H9 (cell line): ENCODE results near the gene LARGE1. TPM values are rescaled to one million over a fixed set of nuclear protein-coding genes. Genes with fewer than 3 reads are reported as not detected.

Source experiments
- DNase-seq: peaks from one replicate; pipeline ENCODE4 v3.0.0-alpha.2; 2017
- H2AFZ ChIP-seq: one replicate; pipeline ENCODE4 v1.6.1; 2013; ENCODE audit warnings: mild to moderate bottlenecking, low read length, control low read depth, moderate library complexity
- H2AK5ac ChIP-seq: 2 replicates; pipeline ENCODE4 v1.6.1; 2013; ENCODE audit warnings: low read length, control low read depth, mixed read lengths; ENCODE audit not compliant: insufficient read length
- H2BK120ac ChIP-seq: one replicate; pipeline ENCODE4 v1.6.1; 2013; ENCODE audit warnings: low read depth, mild to moderate bottlenecking, low read length, control low read depth, inconsistent platforms; ENCODE audit not compliant: poor library complexity, severe bottlenecking
- H2BK12ac ChIP-seq: 2 replicates; pipeline ENCODE4 v1.6.1; 2013; ENCODE audit warnings: low read length, control low read depth, mixed read lengths, low read depth; ENCODE audit not compliant: insufficient read length
- H2BK15ac ChIP-seq: 2 replicates; pipeline ENCODE4 v1.6.1; 2013; ENCODE audit warnings: low read depth, low read length, control low read depth
- H2BK20ac ChIP-seq: one replicate; pipeline ENCODE4 v1.6.1; 2013; ENCODE audit warnings: low read depth, mild to moderate bottlenecking, low read length, control low read depth, inconsistent platforms; ENCODE audit not compliant: poor library complexity, severe bottlenecking
- H2BK5ac ChIP-seq: 2 replicates; pipeline ENCODE4 v1.6.1; 2013; ENCODE audit warnings: low read length, control low read depth, mixed read lengths; ENCODE audit not compliant: insufficient read length
- H3K14ac ChIP-seq: 2 replicates; pipeline ENCODE4 v1.6.1; 2013; ENCODE audit warnings: low read length, control low read depth; ENCODE audit not compliant: insufficient read depth
- H3K18ac ChIP-seq: 2 replicates; pipeline ENCODE4 v1.6.1; 2013; ENCODE audit warnings: low read depth, mild to moderate bottlenecking, mixed read lengths, low read length, control low read depth; ENCODE audit not compliant: insufficient read length
- H3K23ac ChIP-seq: 2 replicates; pipeline ENCODE4 v1.6.1; 2013; ENCODE audit warnings: low read length, control low read depth, mixed read lengths, low read depth; ENCODE audit not compliant: insufficient read length
- H3K23me2 ChIP-seq: 2 replicates; pipeline ENCODE4 v1.6.1; 2013; ENCODE audit warnings: low read depth, mild to moderate bottlenecking, mixed read lengths, low read length, control low read depth; ENCODE audit not compliant: insufficient read length, poor library complexity, severe bottlenecking
- H3K27ac ChIP-seq: 2 replicates; pipeline ENCODE4 v1.5.1; 2013; ENCODE audit warnings: low read length, control low read depth, mixed read lengths, low read depth; ENCODE audit not compliant: insufficient read length
- H3K27me3 ChIP-seq: 2 replicates; pipeline ENCODE4 v1.6.1; 2013; ENCODE audit warnings: low read length, control low read depth, inconsistent platforms; ENCODE audit not compliant: insufficient read depth
- H3K4ac ChIP-seq: 2 replicates; pipeline ENCODE4 v1.6.1; 2013; ENCODE audit warnings: low read depth, mild to moderate bottlenecking, control low read depth, inconsistent platforms, low read length, moderate library complexity
- H3K4me1 ChIP-seq: 2 replicates; pipeline ENCODE4 v1.6.1; 2013; ENCODE audit warnings: low read length, control low read depth, inconsistent platforms; ENCODE audit not compliant: insufficient read depth
- H3K4me2 ChIP-seq: 2 replicates; pipeline ENCODE4 v1.6.1; 2013; ENCODE audit warnings: low read length, control low read depth, mixed read lengths; ENCODE audit not compliant: insufficient read length, insufficient read depth
- H3K56ac ChIP-seq: 2 replicates; pipeline ENCODE4 v1.6.1; 2013; ENCODE audit warnings: low read depth, mild to moderate bottlenecking, mixed read lengths, low read length, control low read depth; ENCODE audit not compliant: insufficient read length
- H3K79me1 ChIP-seq: 2 replicates; pipeline ENCODE4 v1.6.1; 2013; ENCODE audit warnings: low read depth, mild to moderate bottlenecking, moderate library complexity, low read length, control low read depth, inconsistent platforms; ENCODE audit not compliant: insufficient read depth, poor library complexity, severe bottlenecking
- H3K79me2 ChIP-seq: 2 replicates; pipeline ENCODE4 v1.6.1; 2013; ENCODE audit warnings: low read length, control low read depth, inconsistent platforms; ENCODE audit not compliant: insufficient read depth
- H3K9ac ChIP-seq: 2 replicates; pipeline ENCODE4 v1.6.1; 2013; ENCODE audit warnings: low read length, control low read depth, mixed read lengths; ENCODE audit not compliant: insufficient read length; ENCODE audit errors: extremely low read depth
- H3K9me3 ChIP-seq: one replicate; pipeline ENCODE4 v1.6.1; 2013; ENCODE audit warnings: low read depth, low read length, inconsistent platforms; ENCODE audit not compliant: control insufficient read depth
- H3T11ph ChIP-seq: one replicate; pipeline ENCODE4 v1.6.1; 2013; ENCODE audit warnings: mild to moderate bottlenecking, low read length, control low read depth, inconsistent platforms
- H4K20me1 ChIP-seq: one replicate; pipeline ENCODE4 v1.6.1; 2013; ENCODE audit not compliant: control insufficient read depth, insufficient read length, insufficient read depth
- H4K5ac ChIP-seq: 2 replicates; pipeline ENCODE4 v1.6.1; 2013; ENCODE audit warnings: low read depth, mild to moderate bottlenecking, mixed read lengths, low read length, control low read depth; ENCODE audit not compliant: insufficient read length
- H4K8ac ChIP-seq: replicated peaks from 2 replicates; pipeline ENCODE4 v1.6.1; 2013; ENCODE audit warnings: low read length, control low read depth, mixed read lengths, low read depth; ENCODE audit not compliant: insufficient read length
- H4K91ac ChIP-seq: 2 replicates; pipeline ENCODE4 v1.6.1; 2013; ENCODE audit warnings: low read depth, mild to moderate bottlenecking, moderate library complexity, mixed read lengths, low read length, control low read depth; ENCODE audit not compliant: insufficient read length
- H3K27ac Mint-ChIP-seq, 3 experiments: 2 replicates in 2 of 3; 3 replicates in 1 of 3; pipeline ENCODE4 v1.8.0; 2020 to 2021; ENCODE audit warnings: mixed read lengths in 3 of 3, mild to moderate bottlenecking in 1 of 3, moderate library complexity in 1 of 3
- H3K27me3 Mint-ChIP-seq: 2 replicates; pipeline ENCODE4 v1.8.0; 2021; ENCODE audit warnings: low read depth, mild to moderate bottlenecking, moderate library complexity, mixed read lengths
- H3K36me3 Mint-ChIP-seq, 3 experiments: 2 replicates in 2 of 3; 3 replicates in 1 of 3; pipeline ENCODE4 v1.8.0; 2020 to 2021; ENCODE audit warnings: low read depth in 3 of 3, mixed read lengths in 3 of 3; ENCODE audit not compliant: insufficient read depth in 1 of 3
- H3K4me1 Mint-ChIP-seq, 2 experiments: 2 replicates each; pipeline ENCODE4 v1.8.0; 2020; ENCODE audit warnings: mixed read lengths in 2 of 2
- H3K4me3 Mint-ChIP-seq, 2 experiments: 2 replicates in 1 of 2; 3 replicates in 1 of 2; pipeline ENCODE4 v1.8.0; 2020 to 2021; ENCODE audit warnings: mild to moderate bottlenecking in 2 of 2, mixed read lengths in 2 of 2, moderate library complexity in 1 of 2
- H3K9me3 Mint-ChIP-seq, 2 experiments: 2 replicates in 1 of 2; 3 replicates in 1 of 2; pipeline ENCODE4 v1.8.0; 2020; ENCODE audit warnings: mild to moderate bottlenecking in 2 of 2, mixed read lengths in 2 of 2, moderate library complexity in 1 of 2
- WGBS: extraction: QIAGEN DNeasy Blood & Tissue Kit; methylation state at CpG from one replicate; pipeline ENCODE4 v1.1.7; 2013; ENCODE audit warnings: missing lambda C conversion rate, low lambda C conversion rate, mixed read lengths; ENCODE audit not compliant: insufficient read length; ENCODE audit errors: extremely low coverage; 5-methylcytosine and 5-hydroxymethylcytosine counted together
- total RNA-seq: library from RNA; stranded (reverse); gene quantifications from 2 replicates; pipeline ENCODE4 v1.2.1, GENCODE V29; 2021
- TF ChIP-seq, protein P1 (sequence below): fragments of 200-600 bp; sonication (generic); conservative IDR thresholded peaks from 3 replicates; pipeline ENCODE4 v1.8.0; 2021; ENCODE audit warnings: antibody characterized with exemption, mild to moderate bottlenecking

The LARGE1 gene
- total RNA-seq, 1 experiment from 2014 or later, result 43.5 TPM

DNA sequence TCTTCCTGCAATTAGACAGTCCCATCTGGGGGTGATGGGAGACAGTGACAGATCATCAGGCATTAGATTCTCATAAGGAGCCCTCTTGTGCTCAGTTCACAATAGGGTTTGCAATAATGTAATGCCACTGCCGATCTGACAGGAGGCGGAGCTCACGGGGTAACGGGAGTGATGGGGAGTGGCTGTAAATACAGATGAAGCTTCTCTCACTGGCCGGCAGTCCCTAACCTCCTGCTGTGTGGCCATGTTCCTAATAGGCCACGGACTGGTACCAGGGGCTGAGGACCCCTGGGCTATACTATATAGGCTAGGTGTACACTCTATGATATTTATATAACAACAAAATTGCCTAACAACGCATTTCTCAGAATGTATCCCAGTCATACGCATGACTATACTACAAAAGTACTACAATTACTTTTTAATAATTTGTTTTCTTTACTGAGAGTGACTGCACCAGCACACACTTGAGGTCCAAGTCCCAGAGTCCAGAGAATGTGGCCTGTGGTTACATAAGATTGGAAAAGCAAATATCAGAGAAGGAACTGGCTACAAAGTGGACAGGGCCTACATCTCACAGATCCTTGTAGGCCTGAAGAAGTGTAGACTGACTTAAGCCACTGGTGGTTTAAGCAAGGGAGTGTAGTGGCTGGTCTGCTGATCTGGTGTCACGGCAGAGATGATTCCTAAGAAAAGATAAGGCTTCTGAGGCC lies 200.0 kb downstream of the LARGE1 start:
- Mint-ChIP-seq H3K27ac (no peak overlapping the region; a peak in 1 of 7 replicates), H3K4me1 (peaks cover 16 to 22% of the 10 kb centered on the region in 2 experiments), H3K36me3 (peaks cover 18 to 23% (median 19%) of the 10 kb centered on the region in 3 experiments; a peak in 6 of 7 replicates), H3K27me3 (peaks cover 1% of the 10 kb centered on the region), H3K9me3 (peaks cover 0 to 17% of the 10 kb centered on the region in 2 experiments; a peak in 3 of 5 replicates), H3K4me3 (no peak overlapping the region)
- no peaks in the 10 kb centered on the region for H4K20me1 ChIP-seq
- H3K23ac ChIP-seq, result no peak overlapping the region
- DNase-seq, result no peak
- H3K4ac ChIP-seq, result no peak overlapping the region
- no peak overlapping the region for H2BK12ac ChIP-seq
- no peak overlapping the region for H3K14ac ChIP-seq
- H3K27ac ChIP-seq, result no peak overlapping the region
- peaks cover 14% of the 10 kb centered on the region for H3K79me1 ChIP-seq
- no peak overlapping the region for H4K5ac ChIP-seq
- no peaks in the 10 kb centered on the region for H3K23me2 ChIP-seq
- no peak overlapping the region for H2BK120ac ChIP-seq
- no peak overlapping the region for H3K56ac ChIP-seq
- no peak overlapping the region for H3K18ac ChIP-seq
- H2BK5ac ChIP-seq, result no peak overlapping the region
- H3T11ph ChIP-seq, result no peak overlapping the region
- no peak overlapping the region for H2BK20ac ChIP-seq
- H3K4me2 ChIP-seq, result no peak overlapping the region
- no peak overlapping the region for H2AK5ac ChIP-seq
- TF ChIP-seq, protein P1, sequence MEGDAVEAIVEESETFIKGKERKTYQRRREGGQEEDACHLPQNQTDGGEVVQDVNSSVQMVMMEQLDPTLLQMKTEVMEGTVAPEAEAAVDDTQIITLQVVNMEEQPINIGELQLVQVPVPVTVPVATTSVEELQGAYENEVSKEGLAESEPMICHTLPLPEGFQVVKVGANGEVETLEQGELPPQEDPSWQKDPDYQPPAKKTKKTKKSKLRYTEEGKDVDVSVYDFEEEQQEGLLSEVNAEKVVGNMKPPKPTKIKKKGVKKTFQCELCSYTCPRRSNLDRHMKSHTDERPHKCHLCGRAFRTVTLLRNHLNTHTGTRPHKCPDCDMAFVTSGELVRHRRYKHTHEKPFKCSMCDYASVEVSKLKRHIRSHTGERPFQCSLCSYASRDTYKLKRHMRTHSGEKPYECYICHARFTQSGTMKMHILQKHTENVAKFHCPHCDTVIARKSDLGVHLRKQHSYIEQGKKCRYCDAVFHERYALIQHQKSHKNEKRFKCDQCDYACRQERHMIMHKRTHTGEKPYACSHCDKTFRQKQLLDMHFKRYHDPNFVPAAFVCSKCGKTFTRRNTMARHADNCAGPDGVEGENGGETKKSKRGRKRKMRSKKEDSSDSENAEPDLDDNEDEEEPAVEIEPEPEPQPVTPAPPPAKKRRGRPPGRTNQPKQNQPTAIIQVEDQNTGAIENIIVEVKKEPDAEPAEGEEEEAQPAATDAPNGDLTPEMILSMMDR, result no peak
- H4K8ac ChIP-seq, result no peak overlapping the region
- no peak overlapping the region for H2AFZ ChIP-seq
- H3K9me3 ChIP-seq, result peaks cover 5% of the 10 kb centered on the region
- H3K9ac ChIP-seq, result no peak overlapping the region
- peaks cover 4% of the 10 kb centered on the region; the same call in 1 of the 2 replicates for H3K79me2 ChIP-seq
- H2BK15ac ChIP-seq, result no peak overlapping the region
- no peak overlapping the region for H4K91ac ChIP-seq
- WGBS, result no CpG with 5 or more reads among the region's 9 CpGs
- no peaks in the 10 kb centered on the region for H3K27me3 ChIP-seq
- peaks cover 3% of the 10 kb centered on the region; the same call in 1 of the 2 replicates for H3K4me1 ChIP-seq
